Esophagus squamous epithelium (tissue), 5 donors: ENCODE measurements around the gene SMYD2. TPM values are rescaled to one million over a fixed set of nuclear protein-coding genes. Genes with fewer than 3 reads are reported as not detected.

Source experiments
- DNase-seq: peaks from one replicate; lab custom pipeline; 2025; lab: John Stamatoyannopoulos, UW
- H3K27ac ChIP-seq, 4 donors: fragments of 200-600 bp; sonication (generic); one replicate each; pipeline ENCODE4 v1.5.1; 2016 to 2019; ENCODE audit warnings: mild to moderate bottlenecking in 1 of 4
- H3K27me3 ChIP-seq, 4 donors: fragments of 200-600 bp; sonication (generic); 1 replicate in 3 of 4; 2 replicates in 1 of 4; pipeline versions ENCODE4 v1.5.1 to v1.6.0; 2017 to 2021; ENCODE audit warnings: antibody characterized with exemption in 1 of 4
- H3K36me3 ChIP-seq, 3 donors: fragments of 200-600 bp; sonication (generic); one replicate each; pipeline ENCODE4 v1.5.1; 2016 to 2019
- H3K4me1 ChIP-seq, 3 donors: fragments of 200-600 bp; sonication (generic); one replicate each; pipeline ENCODE4 v1.5.1; 2017 to 2019
- H3K4me3 ChIP-seq, 4 donors: fragments of 200-600 bp; sonication (generic); 1 replicate in 3 of 4; 2 replicates in 1 of 4; pipeline ENCODE4 v1.5.1; 2016 to 2019; ENCODE audit warnings: mild to moderate bottlenecking in 2 of 4, moderate library complexity in 1 of 4
- H3K9me3 ChIP-seq, 3 donors: fragments of 200-600 bp; sonication (generic); one replicate each; pipeline ENCODE4 v1.5.1; 2016 to 2019
- POLR2A ChIP-seq, 4 donors: fragments of 450-650 bp; IDR thresholded peaks; one replicate each; pipeline ENCODE4 v1.6.1; 2017; ENCODE audit warnings: antibody characterized with exemption in 4 of 4, mild to moderate bottlenecking in 4 of 4, moderate library complexity in 3 of 4
- WGBS, 2 donors: methylation state at CpG; one replicate each; pipeline ENCODE4 v1.1.5; 2018; 5-methylcytosine and 5-hydroxymethylcytosine counted together
- intact Hi-C: fragments of 100-400 bp; cut with DNase I; formaldehyde crosslinking; loops from one replicate; pipeline ENCODE4 v1.15.0; 2022
- total RNA-seq, 4 donors: library from RNA; depleted of rRNA; stranded (reverse); fragments of >200 nt; gene quantifications; one replicate each; pipeline ENCODE4 v1.1.0, GENCODE V29; 2016
- TF ChIP-seq, protein P1 (sequence below), 6 experiments: fragments of 450-650 bp in 4 of 6; fragments of 200-600 bp in 2 of 6; sonication (generic) in 2 of 6; IDR thresholded peaks; one replicate each; pipeline ENCODE4 v1.5.1; 2016 to 2019; ENCODE audit warnings: antibody characterized with exemption in 6 of 6, mild to moderate bottlenecking in 4 of 6, moderate library complexity in 4 of 6
- donor health status: DM: yes; HTN: yes; CAD: no.

The SMYD2 gene
- total RNA-seq, 4 donors from 2014 or later: 19.0 to 35.5 (median 30.4) TPM

DNA sequence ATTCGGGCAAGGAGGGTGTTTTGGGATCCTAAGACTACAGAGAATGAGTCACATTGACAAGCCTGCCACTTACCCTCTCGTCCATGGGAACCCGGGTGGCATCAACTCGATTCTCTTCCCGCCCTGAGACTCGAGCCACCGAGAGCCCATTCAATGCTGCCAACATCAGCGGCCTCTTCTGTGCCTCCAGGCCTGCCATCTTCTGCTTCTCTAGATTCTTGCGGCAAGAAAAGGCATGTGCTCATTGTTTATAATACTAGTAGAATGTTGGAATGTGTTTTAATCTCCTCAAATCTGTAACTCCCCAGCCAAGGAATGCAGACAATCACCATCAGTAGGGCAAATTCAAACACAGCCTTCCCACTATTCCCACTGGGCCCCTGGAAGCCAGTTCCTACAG is 96.9 kb downstream of the SMYD2 start:
- WGBS, 2 donors: 25 to 36% methylated on average over 9 of the region's 9 CpGs
- Histone ChIP-seq H3K4me3 (no peak overlapping the region), H3K27ac (peak overlapping the region in 2 of 4 donors; percentile 11 to 27), H3K27me3 (no peaks in the 10 kb centered on the region), H3K9me3 (no peaks in the 10 kb centered on the region), H3K4me1 (peaks cover 0 to 36% (median 6%) of the 10 kb centered on the region in 3 donors), H3K36me3 (peaks cover 0 to 51% (median 0%) of the 10 kb centered on the region in 3 donors)
- intact Hi-C loops: no loop called here
- TF ChIP-seq, protein P1, sequence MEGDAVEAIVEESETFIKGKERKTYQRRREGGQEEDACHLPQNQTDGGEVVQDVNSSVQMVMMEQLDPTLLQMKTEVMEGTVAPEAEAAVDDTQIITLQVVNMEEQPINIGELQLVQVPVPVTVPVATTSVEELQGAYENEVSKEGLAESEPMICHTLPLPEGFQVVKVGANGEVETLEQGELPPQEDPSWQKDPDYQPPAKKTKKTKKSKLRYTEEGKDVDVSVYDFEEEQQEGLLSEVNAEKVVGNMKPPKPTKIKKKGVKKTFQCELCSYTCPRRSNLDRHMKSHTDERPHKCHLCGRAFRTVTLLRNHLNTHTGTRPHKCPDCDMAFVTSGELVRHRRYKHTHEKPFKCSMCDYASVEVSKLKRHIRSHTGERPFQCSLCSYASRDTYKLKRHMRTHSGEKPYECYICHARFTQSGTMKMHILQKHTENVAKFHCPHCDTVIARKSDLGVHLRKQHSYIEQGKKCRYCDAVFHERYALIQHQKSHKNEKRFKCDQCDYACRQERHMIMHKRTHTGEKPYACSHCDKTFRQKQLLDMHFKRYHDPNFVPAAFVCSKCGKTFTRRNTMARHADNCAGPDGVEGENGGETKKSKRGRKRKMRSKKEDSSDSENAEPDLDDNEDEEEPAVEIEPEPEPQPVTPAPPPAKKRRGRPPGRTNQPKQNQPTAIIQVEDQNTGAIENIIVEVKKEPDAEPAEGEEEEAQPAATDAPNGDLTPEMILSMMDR (IDR thresholded peaks at IDR 0.05): no peak
- no peak for TF ChIP-seq POLR2A (IDR thresholded peaks at IDR 0.05)
- no peak for DNase-seq

DNA sequence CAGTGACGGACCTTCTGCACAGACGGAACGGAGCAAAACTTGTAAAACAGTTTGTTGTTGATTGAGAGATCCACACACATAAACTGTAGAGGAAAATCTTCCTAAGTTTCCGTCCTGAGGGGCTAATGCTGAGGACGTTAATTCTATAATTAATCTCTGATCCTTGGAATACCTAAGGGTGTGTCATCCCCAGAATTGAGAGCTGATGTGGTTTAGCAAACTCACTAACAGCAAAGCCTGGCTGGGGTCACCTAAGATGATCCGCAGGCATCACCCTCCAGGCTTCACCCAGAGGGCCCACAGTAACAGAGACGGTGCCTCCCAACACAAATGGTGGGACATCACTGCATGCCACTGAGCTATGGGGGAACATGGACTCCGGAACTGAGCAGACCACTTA is 97.5 kb downstream of the SMYD2 start:
- Histone ChIP-seq H3K27ac (peak overlapping the region in 1 of 4 donors; percentile 11), H3K36me3 (peaks cover 0 to 54% (median 5%) of the 10 kb centered on the region in 3 donors), H3K9me3 (no peaks in the 10 kb centered on the region), H3K27me3 (no peaks in the 10 kb centered on the region), H3K4me1 (peaks cover 0 to 36% (median 6%) of the 10 kb centered on the region in 3 donors), H3K4me3 (no peak overlapping the region)
- intact Hi-C loops: no loop called here
- 70 to 80% methylated on average over 7 to 8 of the region's 8 CpGs for WGBS, 2 donors
- TF ChIP-seq, protein P1 (IDR thresholded peaks at IDR 0.05): no peak
- no peak for TF ChIP-seq POLR2A (IDR thresholded peaks at IDR 0.05)
- DNase-seq: no peak

DNA sequence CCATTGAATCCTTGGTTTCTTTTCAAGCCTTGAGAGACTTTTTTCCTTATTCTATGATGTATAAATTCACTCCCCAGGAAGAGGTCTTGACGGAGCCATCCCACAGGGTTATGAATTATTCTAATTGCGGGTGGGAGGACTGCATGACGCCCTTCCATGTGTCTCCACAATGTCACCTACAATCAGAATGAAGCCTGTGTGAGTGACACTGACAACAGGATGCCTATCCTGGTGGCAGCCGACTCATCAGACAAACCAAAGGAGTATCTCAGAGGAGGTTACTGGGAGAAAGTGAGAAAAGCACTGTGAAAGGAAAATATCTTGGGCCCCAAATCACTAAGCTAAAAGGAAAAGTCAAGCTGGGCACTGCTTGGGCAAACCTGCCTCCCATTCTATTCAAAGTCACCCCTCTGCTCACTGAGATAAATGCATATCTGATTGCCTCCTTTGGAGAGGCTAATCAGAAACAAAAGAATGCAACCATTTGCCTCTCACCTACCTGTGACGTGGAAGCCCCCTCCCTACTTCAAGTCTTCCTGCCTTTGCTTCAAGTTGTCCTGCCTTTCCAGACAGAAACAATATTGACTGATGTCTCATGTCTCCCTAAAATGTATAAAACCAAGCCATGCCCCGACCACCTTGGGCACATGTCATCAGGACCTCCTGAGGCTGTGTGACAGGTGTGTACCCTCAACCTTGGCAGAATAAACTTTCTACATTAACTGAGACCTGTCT is 98.4 kb downstream of the SMYD2 start:
- DNase-seq: no peak
- Histone ChIP-seq H3K36me3 (peaks cover 0 to 56% (median 14%) of the 10 kb centered on the region in 3 donors), H3K27me3 (no peaks in the 10 kb centered on the region), H3K27ac (no peak overlapping the region), H3K4me3 (no peak overlapping the region), H3K9me3 (no peaks in the 10 kb centered on the region), H3K4me1 (peaks cover 0 to 32% (median 6%) of the 10 kb centered on the region in 3 donors)
- 73 to 78% methylated on average over 4 to 5 of the region's 6 CpGs for WGBS, 2 donors
- TF ChIP-seq, protein P1 (IDR thresholded peaks at IDR 0.05): no peak
- no peak for TF ChIP-seq POLR2A (IDR thresholded peaks at IDR 0.05)
- intact Hi-C loops: no loop called here

DNA sequence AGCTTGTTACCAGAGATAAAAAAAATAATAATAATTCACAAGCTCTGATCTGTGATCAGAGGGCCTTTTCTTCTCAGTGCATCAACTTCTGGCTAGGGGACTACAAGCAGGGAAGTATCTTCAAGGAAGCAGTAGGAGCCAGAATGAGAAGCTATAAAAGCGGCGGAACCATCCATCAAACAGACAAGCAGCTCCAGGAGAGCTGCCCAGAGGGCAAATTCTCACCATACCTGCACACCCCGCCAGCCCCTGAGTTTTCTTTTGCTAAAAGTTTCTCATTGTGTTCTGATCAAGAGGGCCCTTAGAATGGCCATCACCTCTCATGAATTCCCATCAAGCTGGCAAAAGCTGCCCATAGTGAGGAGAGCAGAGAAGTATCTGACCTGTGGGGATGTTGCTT is 99.4 kb downstream of the SMYD2 start:
- H3K4me3 ChIP-seq: no peak overlapping the region
- no peak for DNase-seq

More for the DNA sequence above, 99.4 kb downstream of the SMYD2 start:
- no peaks in the 10 kb centered on the region for H3K27me3 ChIP-seq
- no peak overlapping the region for H3K27ac ChIP-seq
- intact Hi-C loops: no loop called here
- H3K4me1 ChIP-seq: peaks cover 0 to 30% (median 6%) of the 10 kb centered on the region in 3 donors
- no peak for TF ChIP-seq POLR2A (IDR thresholded peaks at IDR 0.05)
- TF ChIP-seq, protein P1 (IDR thresholded peaks at IDR 0.05): no peak
- 39 to 51% methylated on average over 3 of the region's 3 CpGs for WGBS, 2 donors
- no peaks in the 10 kb centered on the region for H3K9me3 ChIP-seq
- peaks cover 0 to 66% (median 16%) of the 10 kb centered on the region in 3 donors for H3K36me3 ChIP-seq
